SH-SY5Y (cell line): ENCODE results near the gene MYH6.

Source experiments
- GATA2 ChIP-seq: IDR thresholded peaks from 2 replicates; pipeline ENCODE4 v1.6.1; 2011; ENCODE audit warnings: mild to moderate bottlenecking, low read depth, low read length
- GATA3 ChIP-seq: IDR thresholded peaks from 2 replicates; pipeline ENCODE4 v1.6.1; 2011; ENCODE audit warnings: low read depth, mild to moderate bottlenecking, low read length, moderate library complexity

- TF ChIP-seq GATA2: no peak
- no peak for TF ChIP-seq GATA3
Observed at GRCh38 chr14:23441076-23441475, 33.0 kb upstream of the MYH6 start.
